ENCODE measurements around the gene CAND1.
A peak's percentile ranks its signal among the peaks of the same experiment; 100 is the strongest.

Gene CAND1

GRCh38 chr12:67269633-67270573, 745 bp downstream of the CAND1 start:
- no peaks in the 10 kb centered on the region for H3K27me3 ChIP-seq (ENCODE audit: insufficient read depth, poor library complexity, severe bottlenecking)
- H3K4me3 ChIP-seq (ENCODE audit: severe bottlenecking): peak overlapping the region; percentile 88
- peak; percentile 7 for ATAC-seq (ENCODE audit: low read depth)
- H3K4me1 ChIP-seq (ENCODE audit: insufficient read depth, poor library complexity, severe bottlenecking): peaks cover 25% of the 10 kb centered on the region
- TF ChIP-seq CTCF (IDR thresholded peaks at IDR 0.05; ENCODE audit: poor library complexity, severe bottlenecking): no peak
- peak; percentile 64 for DNase-seq (ENCODE audit: low spot score)
- H3K36me3 ChIP-seq (ENCODE audit: low read depth): peaks cover 12% of the 10 kb centered on the region
- peak overlapping the region; percentile 83 for H3K27ac ChIP-seq (ENCODE audit: poor library complexity, severe bottlenecking)
- H3K9me3 ChIP-seq (ENCODE audit: severe bottlenecking): no peaks in the 10 kb centered on the region

GRCh38 chr12:67270622-67271021, 1.5 kb downstream of the CAND1 start:
- peaks cover 32% of the 10 kb centered on the region for H3K4me1 ChIP-seq (ENCODE audit: insufficient read depth, poor library complexity, severe bottlenecking)
- no peak for ATAC-seq (ENCODE audit: low read depth)
- no peak for TF ChIP-seq CTCF (IDR thresholded peaks at IDR 0.05; ENCODE audit: poor library complexity, severe bottlenecking)
- H3K4me3 ChIP-seq (ENCODE audit: severe bottlenecking): peak overlapping the region; percentile 88
- H3K36me3 ChIP-seq (ENCODE audit: low read depth): peaks cover 12% of the 10 kb centered on the region
- H3K27ac ChIP-seq (ENCODE audit: poor library complexity, severe bottlenecking): peak overlapping the region; percentile 83
- no peaks in the 10 kb centered on the region for H3K9me3 ChIP-seq (ENCODE audit: severe bottlenecking)
- no peaks in the 10 kb centered on the region for H3K27me3 ChIP-seq (ENCODE audit: insufficient read depth, poor library complexity, severe bottlenecking)
- DNase-seq (ENCODE audit: low spot score): no peak

GRCh38 chr12:67271976-67272375, 2.8 kb downstream of the CAND1 start:
- TF ChIP-seq CTCF (IDR thresholded peaks at IDR 0.05; ENCODE audit: poor library complexity, severe bottlenecking): no peak
- DNase-seq (ENCODE audit: low spot score) (no peak), ATAC-seq (ENCODE audit: low read depth) (no peak)
- Histone ChIP-seq H3K4me1 (ENCODE audit: insufficient read depth, poor library complexity, severe bottlenecking) (peaks cover 38% of the 10 kb centered on the region), H3K36me3 (ENCODE audit: low read depth) (peaks cover 14% of the 10 kb centered on the region), H3K9me3 (ENCODE audit: severe bottlenecking) (no peaks in the 10 kb centered on the region), H3K27me3 (ENCODE audit: insufficient read depth, poor library complexity, severe bottlenecking) (no peaks in the 10 kb centered on the region), H3K4me3 (ENCODE audit: severe bottlenecking) (peak overlapping the region; percentile 88), H3K27ac (ENCODE audit: poor library complexity, severe bottlenecking) (no peak overlapping the region)

- no peak overlapping the region for H3K4me3 ChIP-seq (ENCODE audit: severe bottlenecking)
- peak overlapping the region; percentile 29 for H3K27ac ChIP-seq (ENCODE audit: poor library complexity, severe bottlenecking)
- peaks cover 28% of the 10 kb centered on the region for H3K36me3 ChIP-seq (ENCODE audit: low read depth)
- TF ChIP-seq CTCF (IDR thresholded peaks at IDR 0.05; ENCODE audit: poor library complexity, severe bottlenecking): no peak
- DNase-seq (ENCODE audit: low spot score) (no peak), ATAC-seq (ENCODE audit: low read depth) (no peak)
- no peaks in the 10 kb centered on the region for H3K27me3 ChIP-seq (ENCODE audit: insufficient read depth, poor library complexity, severe bottlenecking)
- H3K9me3 ChIP-seq (ENCODE audit: severe bottlenecking): no peaks in the 10 kb centered on the region
- H3K4me1 ChIP-seq (ENCODE audit: insufficient read depth, poor library complexity, severe bottlenecking): peaks cover 38% of the 10 kb centered on the region
These were observed 5.0 kb downstream of the CAND1 start for GRCh38 chr12:67274186-67274585.

Data from RWPE2 (cell line).